NCI-H2029 (cell line): ENCODE measurements around the gene NPAS3.
A peak's percentile ranks its signal among the peaks of the same experiment; 100 is the strongest.

Experiments used
- DNase-seq: peaks from one replicate; lab custom pipeline; 2025; lab: John Stamatoyannopoulos, UW

Gene NPAS3

DNA sequence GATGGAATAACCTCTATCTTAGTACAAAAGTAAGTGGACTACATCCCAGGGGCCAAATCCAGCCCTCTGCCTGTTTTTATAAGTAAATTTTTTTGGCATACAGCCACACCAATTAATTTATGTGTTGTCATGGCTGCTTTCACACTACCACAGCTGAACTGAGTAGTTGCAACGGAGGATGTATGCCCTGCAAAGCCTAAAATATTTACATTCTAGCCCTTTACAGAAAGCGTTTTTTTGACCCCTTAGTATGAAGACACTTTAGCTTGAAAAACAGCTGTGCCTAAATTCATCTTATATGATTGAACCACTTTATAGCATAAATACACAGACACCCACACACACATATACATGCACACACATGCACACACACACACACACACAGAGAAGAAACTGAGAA is 510.6 kb downstream of the NPAS3 start:
- DNase-seq: no peak

DNA sequence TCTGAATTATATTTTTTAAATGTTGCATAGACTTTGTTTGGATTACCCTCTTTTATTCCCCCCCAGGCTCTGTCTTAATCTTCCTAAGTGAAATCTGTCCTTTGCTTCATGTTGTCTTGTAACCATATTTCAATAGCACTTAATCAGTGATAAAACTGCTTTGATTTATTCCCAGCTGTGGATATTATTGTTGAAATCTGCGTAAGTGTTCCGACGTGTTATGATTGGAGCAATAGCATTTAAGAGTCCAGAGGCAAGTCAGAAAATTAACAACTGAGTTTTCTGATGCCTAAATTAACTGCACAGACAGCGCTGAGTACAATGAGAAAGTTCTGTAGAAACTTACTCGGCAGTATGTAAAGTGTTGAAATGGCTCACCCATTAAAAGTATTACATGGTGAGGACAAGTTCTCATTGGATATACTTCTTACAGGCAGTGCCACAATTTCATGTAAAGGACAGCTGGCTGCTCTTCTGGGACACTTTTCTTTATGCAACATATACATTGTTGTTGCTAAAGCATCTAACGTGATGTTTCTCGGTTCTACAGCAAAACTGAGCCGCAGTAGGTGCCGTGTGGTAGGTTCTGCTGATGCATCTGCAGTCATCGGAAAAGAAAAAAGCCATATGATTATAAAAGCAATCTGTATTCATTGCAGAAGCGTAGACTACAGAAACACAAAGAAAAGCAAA is 511.2 kb downstream of the NPAS3 start:
- DNase-seq: no peak

GRCh38 chr14:33450416-33450815 is 511.7 kb downstream of the NPAS3 start:
- DNase-seq: no peak

DNA sequence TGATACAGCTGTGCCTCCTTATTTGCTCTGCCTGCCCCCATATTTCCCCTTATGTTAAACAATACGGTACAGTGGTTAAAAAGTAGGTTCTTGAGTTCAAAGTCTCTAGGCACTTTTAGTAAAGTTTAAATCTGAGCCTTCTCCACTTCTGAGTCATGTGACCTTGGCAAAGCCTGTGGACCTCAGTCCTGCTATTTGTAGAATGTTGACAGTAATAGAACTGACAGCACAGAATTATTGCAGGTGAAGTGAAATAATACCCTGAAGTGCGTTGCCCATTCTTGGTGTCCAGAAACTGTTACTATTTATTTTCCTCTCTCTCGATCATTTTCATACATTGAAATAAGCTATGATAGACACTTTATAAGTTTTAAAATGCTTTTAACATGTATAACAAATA is 512.5 kb downstream of the NPAS3 start:
- DNase-seq: no peak

DNA sequence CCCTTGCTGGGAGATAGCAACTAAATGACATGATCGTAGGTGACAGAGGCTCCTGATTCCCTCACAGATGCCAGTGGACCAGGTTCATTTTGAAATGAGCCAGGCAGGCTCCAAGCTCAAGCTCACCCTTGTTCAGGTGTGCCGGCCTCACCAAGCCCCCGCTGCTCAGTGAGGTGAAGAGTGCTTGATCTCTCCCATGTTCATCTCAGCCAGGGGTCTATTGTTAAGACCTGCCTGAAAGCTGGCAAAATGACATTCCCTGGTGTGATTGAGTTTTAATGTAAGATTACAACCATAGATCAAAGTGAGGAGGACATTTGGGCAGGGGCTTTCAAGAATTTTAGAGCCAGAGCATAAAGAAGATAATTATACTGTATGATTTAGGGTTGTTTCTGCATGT is 514.3 kb downstream of the NPAS3 start:
- DNase-seq: no peak

DNA sequence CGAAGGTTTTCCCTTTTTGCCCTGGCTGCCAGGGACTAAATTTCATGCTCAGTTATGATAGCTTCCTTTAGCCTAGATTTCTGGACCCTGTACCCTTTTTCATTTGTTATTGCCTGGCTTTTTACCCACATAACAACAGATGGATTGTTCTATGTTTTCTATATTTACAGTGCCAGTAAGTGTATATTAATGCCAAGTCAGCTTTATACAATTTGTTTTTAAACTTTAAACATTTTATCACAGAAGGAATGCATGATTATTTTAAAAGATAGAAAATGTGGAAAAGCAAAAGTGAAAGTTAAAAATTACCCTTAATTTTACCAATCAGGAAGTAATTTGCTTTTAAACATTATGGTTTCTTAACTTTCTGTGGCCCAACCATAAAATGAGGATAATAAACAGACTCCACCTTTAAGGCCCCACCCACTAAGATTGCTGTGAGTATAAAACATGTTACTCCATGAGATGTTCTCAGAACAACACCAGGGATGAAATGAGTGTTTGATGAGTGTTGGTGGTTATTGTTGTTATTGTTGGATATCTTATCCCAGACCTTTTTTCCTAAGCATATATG is 515.4 kb downstream of the NPAS3 start:
- no peak for DNase-seq

DNA sequence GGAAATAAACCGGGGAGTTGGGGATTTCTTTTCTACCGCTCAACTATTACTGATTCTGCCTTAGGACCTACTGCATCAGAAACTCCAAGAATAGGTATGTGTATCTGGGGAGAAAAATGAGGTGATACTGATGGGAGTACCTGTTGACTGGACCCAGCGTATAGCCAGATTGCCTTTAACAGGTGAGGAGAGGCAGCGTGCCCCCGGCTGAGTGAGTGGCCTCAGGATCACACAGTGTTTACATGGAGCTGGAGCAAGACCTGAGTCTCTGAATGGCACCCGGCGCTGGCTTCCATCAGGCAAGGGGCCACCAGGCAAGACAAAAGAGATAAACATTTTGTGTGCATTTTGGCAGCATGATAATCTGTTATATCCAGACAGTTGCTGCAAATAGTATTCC is 516.0 kb downstream of the NPAS3 start:
- DNase-seq: no peak

- no peak for DNase-seq
Measured at GRCh38 chr14:33455654-33456345, 517.1 kb downstream of the NPAS3 start.

DNA sequence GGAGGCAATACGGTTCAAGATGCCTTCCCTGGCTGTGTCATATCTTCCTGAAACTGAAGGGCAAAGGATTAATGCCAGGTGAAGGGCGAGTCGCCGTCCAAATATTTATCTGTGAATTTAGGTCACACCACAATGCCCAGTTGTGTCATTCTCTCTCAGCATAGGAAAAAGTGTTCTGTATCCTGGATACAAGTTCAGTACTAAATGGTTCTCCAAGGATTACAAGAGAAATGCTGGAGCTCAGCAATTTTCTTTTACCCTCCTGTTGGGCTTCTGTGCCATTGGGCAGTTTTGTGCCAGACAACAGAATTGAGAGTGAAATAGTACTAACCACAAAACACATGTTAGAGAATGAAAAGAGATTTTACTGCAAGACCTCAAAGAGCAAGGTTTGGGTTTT is 518.3 kb downstream of the NPAS3 start:
- DNase-seq: no peak

GRCh38 chr14:33457617-33458016 is 518.9 kb downstream of the NPAS3 start:
- no peak for DNase-seq

DNA sequence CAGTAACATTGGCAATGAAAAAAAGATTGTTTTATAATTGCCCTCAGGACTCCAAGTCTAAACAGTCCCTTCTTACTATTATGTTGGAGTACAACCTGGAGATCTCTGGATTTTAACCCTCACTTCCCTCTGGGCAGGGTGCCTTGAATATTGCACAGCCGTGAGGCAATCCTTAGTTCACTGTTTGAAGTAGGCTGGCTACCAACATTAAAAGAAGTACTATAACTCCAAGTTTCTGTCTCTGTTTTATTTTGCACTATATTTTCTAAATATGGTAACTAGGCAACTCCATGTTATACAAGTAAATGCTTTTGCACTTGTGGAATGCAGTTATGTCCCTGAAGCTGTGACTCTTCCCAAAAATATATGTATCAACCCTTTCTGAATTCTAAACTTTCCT is 521.5 kb downstream of the NPAS3 start:
- DNase-seq: no peak

- no peak for DNase-seq
Measured at GRCh38 chr14:33461036-33461435, 522.4 kb downstream of the NPAS3 start.

GRCh38 chr14:33463731-33464130 is 525.1 kb downstream of the NPAS3 start:
- no peak for DNase-seq

DNA sequence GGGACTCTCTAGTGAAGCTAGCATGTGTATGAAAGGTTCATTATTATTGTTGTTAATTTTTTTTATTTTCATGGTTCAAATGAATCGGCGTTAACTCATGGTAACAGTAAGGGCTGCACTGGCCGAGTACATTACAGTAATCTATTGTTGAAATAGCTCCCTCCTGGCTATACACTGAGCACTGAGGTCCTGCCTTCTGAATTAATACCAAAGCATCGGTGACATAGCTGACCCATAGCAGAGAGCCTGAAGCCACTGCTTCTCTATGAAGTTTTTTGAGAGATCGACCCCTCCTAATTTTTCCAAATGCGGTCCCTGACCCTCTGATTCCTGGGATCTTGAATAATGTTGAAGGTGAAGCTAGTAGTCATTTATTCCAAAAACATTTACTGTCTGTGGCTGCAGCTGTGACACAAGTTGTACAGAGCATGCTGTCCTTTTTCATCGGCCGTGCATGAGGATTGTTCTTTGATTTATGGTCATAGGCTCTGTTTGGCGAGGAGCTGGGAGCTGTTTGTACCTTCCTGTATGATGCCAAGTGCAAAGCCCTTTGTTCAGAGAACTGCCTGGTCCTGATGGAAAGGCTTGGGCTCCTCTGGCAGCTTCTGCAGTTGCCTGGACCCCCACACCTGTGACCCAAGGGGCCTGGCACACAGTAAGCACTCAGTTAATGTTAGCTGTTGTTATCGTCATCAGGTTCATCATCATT is 525.7 kb downstream of the NPAS3 start:
- DNase-seq: no peak

GRCh38 chr14:33465846-33466700 is 527.4 kb downstream of the NPAS3 start:
- no peak for DNase-seq

GRCh38 chr14:33467971-33468370 is 529.3 kb downstream of the NPAS3 start:
- no peak for DNase-seq

GRCh38 chr14:33469898-33470297 is 531.2 kb downstream of the NPAS3 start:
- no peak for DNase-seq

GRCh38 chr14:33471776-33472175 is 533.1 kb downstream of the NPAS3 start:
- no peak for DNase-seq

DNA sequence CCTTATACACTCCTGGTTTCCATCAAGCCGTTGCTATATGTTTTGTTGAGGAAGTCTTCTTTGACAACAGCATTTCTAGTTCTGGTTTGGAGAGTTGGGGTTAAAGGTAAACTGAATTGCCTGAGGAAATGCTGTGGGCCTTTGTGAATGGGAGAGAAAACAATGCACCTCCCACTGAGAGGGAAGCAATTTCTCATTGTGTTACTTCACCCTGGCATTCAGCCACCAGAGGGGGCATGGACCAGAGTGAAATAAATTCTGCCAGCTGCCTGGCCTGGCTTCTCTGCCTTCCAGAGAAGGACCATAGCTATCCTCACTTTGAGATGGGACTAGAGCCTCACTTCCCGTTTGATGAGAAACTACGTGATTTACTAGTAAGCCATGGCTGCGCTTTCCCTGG is 536.9 kb downstream of the NPAS3 start:
- DNase-seq: peak; percentile 97

- DNase-seq: no peak
Measured at GRCh38 chr14:33477797-33478196, 539.1 kb downstream of the NPAS3 start.

- no peak for DNase-seq
Measured at GRCh38 chr14:33480071-33480886, 541.6 kb downstream of the NPAS3 start.
